ENCODE results near the gene SPEG.

DNA sequence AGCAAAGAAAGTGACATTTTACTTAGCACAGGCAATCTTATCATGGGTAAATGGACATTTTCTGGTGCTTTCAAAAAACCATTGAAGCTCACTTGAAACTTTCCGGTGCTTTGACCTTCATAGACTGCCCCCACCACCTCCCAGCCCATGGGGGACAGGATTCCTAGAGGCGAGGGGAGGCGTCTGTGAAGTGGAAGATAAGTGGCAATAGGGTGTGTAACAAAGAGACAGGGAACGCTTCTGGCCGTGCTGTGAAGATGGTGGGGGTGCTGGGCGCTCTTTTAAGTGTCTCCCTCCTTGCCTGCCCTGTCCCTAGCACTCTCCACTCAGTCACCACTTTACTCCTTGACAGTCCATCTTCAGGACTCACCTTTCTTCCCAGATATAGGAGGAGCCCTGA lies 40.6 kb downstream of the SPEG start:
- TF ChIP-seq NFIC (IDR thresholded peaks at IDR 0.05) (no peak), CREB1 (IDR thresholded peaks at IDR 0.05; ENCODE audit: low read depth) (no peak), EP300 (IDR thresholded peaks at IDR 0.05; ENCODE audit: borderline replicate concordance) (no peak), CEBPB (IDR thresholded peaks at IDR 0.05) (no peak)
- TF ChIP-seq, protein P1, sequence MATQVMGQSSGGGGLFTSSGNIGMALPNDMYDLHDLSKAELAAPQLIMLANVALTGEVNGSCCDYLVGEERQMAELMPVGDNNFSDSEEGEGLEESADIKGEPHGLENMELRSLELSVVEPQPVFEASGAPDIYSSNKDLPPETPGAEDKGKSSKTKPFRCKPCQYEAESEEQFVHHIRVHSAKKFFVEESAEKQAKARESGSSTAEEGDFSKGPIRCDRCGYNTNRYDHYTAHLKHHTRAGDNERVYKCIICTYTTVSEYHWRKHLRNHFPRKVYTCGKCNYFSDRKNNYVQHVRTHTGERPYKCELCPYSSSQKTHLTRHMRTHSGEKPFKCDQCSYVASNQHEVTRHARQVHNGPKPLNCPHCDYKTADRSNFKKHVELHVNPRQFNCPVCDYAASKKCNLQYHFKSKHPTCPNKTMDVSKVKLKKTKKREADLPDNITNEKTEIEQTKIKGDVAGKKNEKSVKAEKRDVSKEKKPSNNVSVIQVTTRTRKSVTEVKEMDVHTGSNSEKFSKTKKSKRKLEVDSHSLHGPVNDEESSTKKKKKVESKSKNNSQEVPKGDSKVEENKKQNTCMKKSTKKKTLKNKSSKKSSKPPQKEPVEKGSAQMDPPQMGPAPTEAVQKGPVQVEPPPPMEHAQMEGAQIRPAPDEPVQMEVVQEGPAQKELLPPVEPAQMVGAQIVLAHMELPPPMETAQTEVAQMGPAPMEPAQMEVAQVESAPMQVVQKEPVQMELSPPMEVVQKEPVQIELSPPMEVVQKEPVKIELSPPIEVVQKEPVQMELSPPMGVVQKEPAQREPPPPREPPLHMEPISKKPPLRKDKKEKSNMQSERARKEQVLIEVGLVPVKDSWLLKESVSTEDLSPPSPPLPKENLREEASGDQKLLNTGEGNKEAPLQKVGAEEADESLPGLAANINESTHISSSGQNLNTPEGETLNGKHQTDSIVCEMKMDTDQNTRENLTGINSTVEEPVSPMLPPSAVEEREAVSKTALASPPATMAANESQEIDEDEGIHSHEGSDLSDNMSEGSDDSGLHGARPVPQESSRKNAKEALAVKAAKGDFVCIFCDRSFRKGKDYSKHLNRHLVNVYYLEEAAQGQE (IDR thresholded peaks at IDR 0.05; ENCODE audit: low read depth): no peak
